Inferior parietal cortex (tissue), 1 donor: ENCODE results near the gene RFX2.

Source experiments
- DNase-seq: peaks from one replicate; pipeline ENCODE4 v3.0.0-alpha.2; 2016; ENCODE audit errors: extremely low spot score

The RFX2 gene

DNA sequence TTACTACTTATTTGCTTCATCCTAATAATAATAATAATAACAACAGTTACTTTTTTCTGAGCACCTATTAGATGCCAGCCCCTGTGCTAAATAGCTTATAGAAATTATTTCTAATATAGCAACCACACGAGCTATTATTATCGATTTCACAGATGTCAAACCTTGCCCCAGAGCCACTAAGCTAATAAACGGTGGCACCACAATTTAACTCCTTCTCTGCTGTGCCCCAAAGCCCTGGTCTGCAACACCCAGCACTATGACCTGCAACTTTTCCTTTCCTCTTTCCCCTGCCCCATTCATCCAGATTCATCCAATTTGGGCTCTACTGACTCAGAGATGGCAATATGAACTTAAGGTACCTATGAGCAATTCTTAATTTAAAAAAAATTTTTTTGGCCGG is 6.4 kb downstream of the RFX2 start:
- no peak for DNase-seq

- DNase-seq: no peak
Measured at GRCh38 chr19:6103217-6103644, 7.1 kb downstream of the RFX2 start.

GRCh38 chr19:6101991-6102390 is 8.3 kb downstream of the RFX2 start:
- no peak for DNase-seq

- no peak for DNase-seq
Measured at GRCh38 chr19:6101291-6101825, 8.9 kb downstream of the RFX2 start.

DNA sequence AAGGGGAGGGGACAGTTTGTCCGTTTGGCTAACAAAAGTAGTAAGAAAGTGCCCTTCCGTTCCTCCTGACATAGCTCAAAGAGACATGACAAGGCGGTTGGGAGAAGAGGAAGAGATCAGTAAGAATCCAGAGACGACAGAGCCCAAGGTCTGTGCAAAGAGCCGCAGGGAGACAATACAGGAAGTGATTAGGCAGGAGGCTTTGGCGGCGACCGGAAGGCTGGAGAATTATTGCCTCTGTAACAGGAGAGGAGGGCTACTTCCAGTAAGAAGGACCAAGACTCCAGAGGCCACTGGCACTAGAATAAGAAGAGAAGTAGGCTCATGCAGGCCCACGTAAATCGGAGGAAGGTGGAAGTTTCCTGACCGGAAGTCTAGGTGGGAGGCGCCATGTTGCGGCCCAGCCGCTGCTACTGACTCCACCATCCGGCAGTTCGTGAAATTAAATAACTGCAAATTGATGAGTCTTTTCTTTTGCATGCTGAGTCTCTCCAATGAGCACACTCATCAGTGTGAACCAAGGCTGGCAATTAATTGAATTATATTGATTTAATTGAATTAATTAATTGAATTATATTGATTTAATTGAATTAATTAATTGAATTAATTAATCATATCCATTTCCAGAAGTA is 9.9 kb downstream of the RFX2 start:
- no peak for DNase-seq

- no peak for DNase-seq
Measured at GRCh38 chr19:6099599-6099998, 10.7 kb downstream of the RFX2 start.

DNA sequence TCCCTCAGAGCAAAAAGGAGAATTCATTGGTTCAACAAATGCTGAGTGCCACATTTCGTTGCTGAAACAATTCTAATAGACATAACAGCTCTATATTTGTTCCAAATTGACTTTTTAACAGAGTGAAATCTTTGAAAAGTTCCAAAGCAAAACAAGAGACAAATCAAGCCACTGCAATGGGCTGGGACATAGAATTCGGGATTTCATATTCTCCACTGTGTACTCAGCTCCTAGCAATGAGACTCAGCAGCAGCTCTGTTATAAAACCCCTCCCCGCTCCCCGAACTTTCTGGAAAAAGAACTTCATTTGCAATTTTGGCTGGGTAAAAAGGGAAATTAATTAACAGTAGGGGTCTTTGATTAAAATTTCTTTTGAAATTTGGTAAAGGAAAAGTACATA is 11.3 kb downstream of the RFX2 start:
- no peak for DNase-seq

GRCh38 chr19:6098574-6098973 is 11.7 kb downstream of the RFX2 start:
- no peak for DNase-seq

DNA sequence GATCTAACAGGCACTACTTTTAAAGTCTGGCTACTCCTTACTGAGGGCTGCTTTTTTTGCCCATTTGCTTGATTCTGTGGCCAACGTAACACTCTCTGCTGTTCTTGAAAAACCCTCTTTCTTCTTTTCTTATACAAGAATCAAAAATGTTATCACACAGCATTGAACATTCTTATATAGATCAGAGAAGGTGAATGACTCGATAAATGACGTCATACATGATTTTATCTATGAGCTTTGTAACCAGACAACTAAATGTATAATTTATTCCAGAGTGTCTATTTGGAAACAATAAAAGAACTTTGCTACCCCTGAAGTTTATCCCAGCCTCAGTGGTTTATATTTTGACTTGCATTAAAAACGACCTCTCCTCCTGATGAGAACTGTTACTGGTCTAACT is 12.4 kb downstream of the RFX2 start:
- no peak for DNase-seq

DNA sequence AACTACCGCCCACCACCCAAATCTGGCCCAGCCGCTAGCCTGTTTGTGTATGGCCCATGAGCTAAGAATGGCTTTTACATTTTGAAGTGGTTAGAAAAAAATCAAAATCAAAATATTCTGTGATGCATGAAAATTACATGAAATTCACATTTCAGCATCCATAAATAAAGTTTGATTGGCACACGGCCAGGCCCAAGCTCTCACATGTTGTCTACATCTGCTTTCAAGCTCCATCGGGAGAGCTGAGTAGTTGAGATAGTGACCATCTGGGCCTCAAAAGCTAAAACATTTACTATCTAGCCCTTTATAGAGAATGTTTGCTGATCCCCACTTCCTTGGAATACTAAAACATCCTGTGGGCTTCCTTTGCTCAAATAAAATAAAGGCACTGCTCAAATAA is 14.5 kb downstream of the RFX2 start:
- no peak for DNase-seq

DNA sequence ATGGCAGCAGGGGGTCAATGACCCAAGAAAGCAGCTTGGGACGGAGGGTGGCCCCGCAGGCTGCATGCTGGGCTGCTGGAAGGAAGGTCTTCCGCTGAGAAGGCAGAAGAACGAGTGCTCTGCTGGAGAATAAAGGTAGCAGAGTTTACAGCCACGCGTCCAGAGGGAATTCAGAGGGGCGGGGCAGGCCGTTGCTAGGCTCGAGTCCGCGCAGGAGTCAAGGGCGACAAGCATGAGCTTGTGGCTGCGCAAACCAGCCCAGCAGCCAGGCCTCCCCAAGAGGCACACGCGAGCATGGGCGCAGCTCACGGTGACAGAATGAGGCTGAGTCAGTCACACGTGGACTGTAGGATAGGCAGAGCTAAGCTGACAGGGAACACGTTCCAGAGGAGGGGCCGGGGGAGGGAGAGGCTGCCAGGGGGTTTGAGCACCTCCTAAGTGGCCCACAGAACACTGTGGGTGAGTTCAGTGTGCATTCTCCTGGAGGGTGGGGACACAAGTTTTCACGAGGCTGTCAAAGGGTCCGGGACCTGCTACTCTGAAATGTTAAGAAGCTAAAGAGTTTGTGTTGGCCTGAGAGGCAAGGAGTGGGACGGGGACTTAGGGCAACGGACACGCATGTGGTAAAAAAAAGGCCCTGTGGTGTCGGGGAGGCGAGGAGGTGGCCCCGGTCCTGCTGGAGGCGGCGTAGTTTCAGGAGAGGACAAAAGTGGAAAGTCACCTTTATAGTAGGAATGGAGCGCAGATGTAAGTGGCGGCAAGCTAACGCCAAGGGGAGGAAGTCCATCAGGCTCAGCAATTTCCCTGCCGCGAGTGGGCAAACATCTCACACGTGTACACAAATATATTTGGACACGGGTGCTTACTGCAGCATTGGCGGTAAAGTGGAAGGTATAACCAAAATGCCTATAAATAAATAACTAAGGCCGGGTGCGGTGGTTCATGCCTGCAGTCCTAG is 17.7 kb downstream of the RFX2 start:
- DNase-seq: no peak

GRCh38 chr19:6091771-6092291 is 18.5 kb downstream of the RFX2 start:
- DNase-seq: no peak

DNA sequence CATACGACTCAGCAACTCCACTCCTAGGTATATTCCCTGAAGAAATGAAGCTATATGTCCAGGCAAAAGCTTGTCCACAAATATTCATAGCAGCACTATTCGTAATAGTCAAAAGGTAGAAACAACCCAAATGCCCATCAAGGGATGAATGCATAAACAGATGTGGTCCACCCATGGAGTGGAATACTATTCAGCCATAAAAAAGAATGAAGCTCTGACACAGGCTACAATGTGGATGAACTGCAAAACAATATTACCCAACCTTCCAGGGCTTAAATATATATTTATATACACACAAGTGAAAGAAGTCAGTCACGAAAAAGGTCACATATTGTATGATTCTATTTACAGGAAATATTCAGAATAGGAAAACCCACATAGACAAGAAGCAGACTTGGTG is 19.7 kb downstream of the RFX2 start:
- DNase-seq: no peak

DNA sequence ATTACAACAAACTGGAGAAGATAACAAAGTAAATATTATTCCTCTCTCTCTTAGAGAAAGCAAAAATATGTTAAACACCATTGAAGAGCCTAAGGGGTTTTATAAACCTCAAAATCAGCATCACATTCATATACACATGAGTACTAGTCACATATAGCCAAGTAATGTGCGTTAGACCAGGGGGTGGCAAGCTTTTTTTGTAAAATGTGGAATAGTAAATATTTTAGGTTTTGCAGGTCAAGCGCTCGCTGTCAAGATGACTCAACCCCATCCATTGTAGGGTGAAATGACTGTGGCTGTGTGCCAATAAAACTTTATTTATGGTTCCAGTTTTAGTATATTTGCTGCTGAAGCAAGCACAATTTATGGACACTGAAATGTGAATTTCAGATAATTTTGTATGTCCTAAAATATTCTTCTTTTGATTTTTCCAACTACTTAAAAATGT is 21.7 kb downstream of the RFX2 start:
- DNase-seq: no peak

DNA sequence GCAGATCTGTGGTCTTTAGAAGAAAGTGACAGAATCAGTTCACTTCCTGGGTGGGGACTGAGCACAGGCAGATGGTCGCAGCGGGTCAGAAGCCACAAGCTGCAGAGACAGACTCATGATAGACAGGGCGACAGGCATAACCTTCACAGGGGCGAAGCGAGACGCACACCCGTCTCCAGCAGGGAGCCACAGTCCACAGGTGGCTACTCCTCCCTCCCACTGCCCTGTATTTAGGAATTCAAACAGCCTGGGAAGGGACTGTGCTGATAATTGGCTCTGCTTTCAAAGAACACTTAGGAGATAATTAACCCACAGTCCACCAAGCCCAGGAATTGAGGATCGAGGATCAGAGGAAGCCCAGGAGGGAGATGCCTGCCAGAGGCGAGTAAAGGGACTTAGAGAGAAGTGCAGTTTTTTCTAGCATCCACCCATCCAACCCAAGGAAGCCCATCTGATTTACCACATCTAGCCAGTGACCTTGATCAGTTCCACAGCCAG is 23.2 kb downstream of the RFX2 start:
- no peak for DNase-seq

DNA sequence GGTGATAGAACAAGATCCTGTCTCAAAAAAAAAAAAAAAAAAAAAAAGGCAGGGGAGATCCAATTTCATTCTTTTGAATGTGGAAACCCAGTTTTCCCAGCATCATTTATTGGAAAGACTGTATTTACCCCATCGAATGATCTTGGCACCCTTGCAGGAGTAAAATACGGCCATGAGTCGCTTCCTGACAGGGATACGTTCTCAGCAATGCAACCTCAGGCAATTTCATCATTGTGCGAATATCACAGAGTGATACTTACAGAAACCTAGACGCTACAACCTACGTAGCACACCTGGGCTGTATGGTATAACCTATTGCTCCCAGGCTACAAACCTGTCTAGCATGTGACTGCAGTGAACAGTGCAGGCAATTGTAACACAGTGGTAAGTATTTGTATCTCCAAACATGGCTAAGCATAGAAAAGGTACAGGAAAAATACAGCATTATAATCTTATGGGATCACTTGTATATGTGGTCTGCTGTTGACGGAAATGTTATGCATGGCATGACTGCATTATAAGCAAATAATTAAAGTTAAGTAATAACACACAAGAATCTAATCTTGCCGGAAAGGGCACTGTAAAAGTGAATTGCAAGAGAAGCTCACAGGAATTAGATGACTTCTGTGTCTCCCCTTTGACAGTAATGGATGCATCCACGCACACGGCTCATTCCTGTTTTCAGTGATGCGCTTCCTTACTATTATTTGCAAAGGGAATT is 24.1 kb downstream of the RFX2 start:
- no peak for DNase-seq

- DNase-seq: no peak
Measured at GRCh38 chr19:6084821-6085220, 25.5 kb downstream of the RFX2 start.

DNA sequence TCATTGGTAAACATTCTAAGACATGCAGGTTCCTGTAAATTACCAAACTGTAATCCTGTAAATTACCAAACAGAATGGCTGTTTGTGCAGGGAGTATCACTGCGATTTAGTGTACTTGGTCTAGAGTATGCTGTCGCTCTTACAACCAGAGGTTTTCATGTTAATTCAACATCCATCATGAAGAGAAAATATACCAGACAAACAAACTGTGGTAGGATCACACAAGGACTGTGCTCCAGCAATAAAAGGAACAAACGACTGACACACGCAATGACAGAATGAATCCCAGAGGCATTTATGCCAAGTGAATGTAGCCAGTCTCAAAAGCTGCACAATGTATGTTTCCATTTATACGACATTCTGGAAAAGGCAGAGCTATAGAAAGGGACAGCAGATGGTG is 31.2 kb downstream of the RFX2 start:
- DNase-seq: no peak

- DNase-seq: no peak
Measured at GRCh38 chr19:6078068-6078467, 32.2 kb downstream of the RFX2 start.

- no peak for DNase-seq
Measured at GRCh38 chr19:6076675-6077463, 33.4 kb downstream of the RFX2 start.

DNA sequence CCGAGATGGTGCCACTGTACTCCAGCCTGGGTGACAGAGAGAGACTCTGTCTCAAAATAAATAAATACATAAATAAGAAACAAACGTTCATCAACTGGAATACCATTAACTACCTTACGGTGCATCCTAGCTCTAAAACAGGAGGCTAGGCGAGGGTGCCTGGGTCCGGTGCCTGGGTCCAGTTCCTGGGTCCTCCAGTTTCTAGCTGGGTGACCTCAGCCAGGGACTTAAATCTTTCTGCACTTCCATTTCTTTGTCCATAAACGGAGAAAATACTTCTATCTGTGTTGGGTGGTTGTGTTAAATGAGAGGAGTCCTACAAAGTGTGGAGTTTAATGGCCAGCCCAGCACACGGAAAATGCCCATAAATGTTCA is 34.0 kb downstream of the RFX2 start:
- DNase-seq: no peak
